C4-2B (cell line): ENCODE measurements around the gene TOPBP1.

Source experiments
- CTCF ChIP-seq: fragments of 450-650 bp; conservative IDR thresholded peaks from 2 replicates; pipeline ENCODE4 v1.5.1; 2017; ENCODE audit warnings: mild to moderate bottlenecking
- ZFX ChIP-seq: fragments of 450-650 bp; IDR thresholded peaks from 2 replicates; pipeline ENCODE4 v1.6.1; 2017

GRCh38 chr3:133700351-133700750, 38.6 kb upstream of the TOPBP1 start:
- TF ChIP-seq CTCF, result no peak
- TF ChIP-seq ZFX, result no peak
